Measurements from ENCODE around the gene PAK4.

The PAK4 gene

GRCh38 chr19:39080431-39080830 is 45.2 kb upstream of the PAK4 start:
- H4K20me1 ChIP-seq (ENCODE audit: low read depth, low read length), result no peaks in the 10 kb centered on the region
- no peak overlapping the region for H2AFZ ChIP-seq (ENCODE audit: low read depth, low read length, severe bottlenecking)
- H3K4me3 ChIP-seq (ENCODE audit: insufficient read depth, low read length, poor library complexity, severe bottlenecking), result no peak overlapping the region
- no peaks in the 10 kb centered on the region for H3K9me2 ChIP-seq (replicated peaks; ENCODE audit: insufficient read depth, low read length)
- no peaks in the 10 kb centered on the region for H3F3A ChIP-seq (ENCODE audit: insufficient read depth)
- no peak overlapping the region for H3K9ac ChIP-seq (ENCODE audit: low read length)
- no peaks in the 10 kb centered on the region for H3K9me3 ChIP-seq (ENCODE audit: insufficient read depth, low read length)
- TF ChIP-seq CTCF (IDR thresholded peaks at IDR 0.05; ENCODE audit: insufficient read depth, low read length, poor library complexity, severe bottlenecking) (no peak), EZH2phosphoT487 (conservative IDR thresholded peaks at IDR 0.05; ENCODE audit: low read length) (no peak)
- H3K27ac ChIP-seq (ENCODE audit: low read depth, low read length), result no peak overlapping the region
- no peaks in the 10 kb centered on the region for H3K79me2 ChIP-seq (ENCODE audit: insufficient read depth, low read length)
- no peak overlapping the region for H3K4me2 ChIP-seq (ENCODE audit: low read depth, low read length, poor library complexity, severe bottlenecking)
- H3K27me3 ChIP-seq (ENCODE audit: low read length), result no peaks in the 10 kb centered on the region
- no peaks in the 10 kb centered on the region for H3K36me3 ChIP-seq (ENCODE audit: low read length)

DNA sequence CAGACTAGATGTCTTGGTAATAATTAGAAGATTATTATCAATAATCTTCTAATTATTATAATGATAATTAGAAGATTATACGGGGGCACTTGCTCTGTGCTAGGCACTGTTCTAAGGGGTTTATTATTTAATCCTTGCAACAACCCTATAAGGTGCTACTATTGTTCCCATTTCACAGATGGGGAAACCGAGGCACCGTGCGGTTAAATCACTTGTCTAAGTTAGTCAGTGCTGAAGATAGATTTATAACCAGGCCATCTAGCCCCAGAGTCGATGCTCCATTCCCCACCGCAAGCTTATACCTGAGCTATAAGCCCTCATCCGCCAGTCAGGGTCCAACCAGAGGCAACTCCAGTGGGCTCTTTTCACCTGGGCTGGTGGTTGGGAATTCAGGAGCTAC is 43.4 kb upstream of the PAK4 start:
- H3K27me3 ChIP-seq (ENCODE audit: low read length), result no peaks in the 10 kb centered on the region
- H3K4me3 ChIP-seq (ENCODE audit: insufficient read depth, low read length, poor library complexity, severe bottlenecking), result no peak overlapping the region
- H3K9me3 ChIP-seq (ENCODE audit: insufficient read depth, low read length), result no peaks in the 10 kb centered on the region
- TF ChIP-seq CTCF (IDR thresholded peaks at IDR 0.05; ENCODE audit: insufficient read depth, low read length, poor library complexity, severe bottlenecking) (no peak), EZH2phosphoT487 (conservative IDR thresholded peaks at IDR 0.05; ENCODE audit: low read length) (no peak)
- H3K4me2 ChIP-seq (ENCODE audit: low read depth, low read length, poor library complexity, severe bottlenecking), result no peak overlapping the region
- no peak overlapping the region for H2AFZ ChIP-seq (ENCODE audit: low read depth, low read length, severe bottlenecking)
- H3K36me3 ChIP-seq (ENCODE audit: low read length), result no peaks in the 10 kb centered on the region
- no peaks in the 10 kb centered on the region for H3F3A ChIP-seq (ENCODE audit: insufficient read depth)
- H3K9ac ChIP-seq (ENCODE audit: low read length), result no peak overlapping the region
- no peaks in the 10 kb centered on the region for H4K20me1 ChIP-seq (ENCODE audit: low read depth, low read length)
- H3K27ac ChIP-seq (ENCODE audit: low read depth, low read length), result no peak overlapping the region
- no peaks in the 10 kb centered on the region for H3K9me2 ChIP-seq (replicated peaks; ENCODE audit: insufficient read depth, low read length)
- H3K79me2 ChIP-seq (ENCODE audit: insufficient read depth, low read length), result no peaks in the 10 kb centered on the region

GRCh38 chr19:39082745-39083598 is 42.6 kb upstream of the PAK4 start:
- H4K20me1 ChIP-seq (ENCODE audit: low read depth, low read length), result no peaks in the 10 kb centered on the region
- no peak overlapping the region for H3K27ac ChIP-seq (ENCODE audit: low read depth, low read length)
- H3K79me2 ChIP-seq (ENCODE audit: insufficient read depth, low read length), result no peaks in the 10 kb centered on the region
- no peaks in the 10 kb centered on the region for H3F3A ChIP-seq (ENCODE audit: insufficient read depth)
- no peak overlapping the region for H3K4me2 ChIP-seq (ENCODE audit: low read depth, low read length, poor library complexity, severe bottlenecking)
- no peaks in the 10 kb centered on the region for H3K36me3 ChIP-seq (ENCODE audit: low read length)
- no peak overlapping the region for H2AFZ ChIP-seq (ENCODE audit: low read depth, low read length, severe bottlenecking)
- TF ChIP-seq CTCF (IDR thresholded peaks at IDR 0.05; ENCODE audit: insufficient read depth, low read length, poor library complexity, severe bottlenecking) (no peak), EZH2phosphoT487 (conservative IDR thresholded peaks at IDR 0.05; ENCODE audit: low read length) (no peak)
- H3K4me3 ChIP-seq (ENCODE audit: insufficient read depth, low read length, poor library complexity, severe bottlenecking), result no peak overlapping the region
- no peaks in the 10 kb centered on the region for H3K27me3 ChIP-seq (ENCODE audit: low read length)
- no peaks in the 10 kb centered on the region for H3K9me2 ChIP-seq (replicated peaks; ENCODE audit: insufficient read depth, low read length)
- no peak overlapping the region for H3K9ac ChIP-seq (ENCODE audit: low read length)
- H3K9me3 ChIP-seq (ENCODE audit: insufficient read depth, low read length), result no peaks in the 10 kb centered on the region

All from SU-DHL-6 (cell line).